ENCODE measurements around the gene UBQLNL. TPM values are rescaled to one million over a fixed set of nuclear protein-coding genes. Genes with fewer than 3 reads are reported as not detected.

The UBQLNL gene
- polyA plus RNA-seq, 1 of the 3 experiments (the other 2 are of a cell fraction) = 0.03 TPM

- Histone ChIP-seq H3K9me2 (no peaks in the 10 kb centered on the region), H3K4me3 (ENCODE audit: low read depth in 2 of 2, low read length in 1 of 2) (no peak overlapping the region; a peak in 1 of 4 replicates), H3K27me3 (ENCODE audit: insufficient read depth) (no peaks in the 10 kb centered on the region; the same call in 1 of the 2 replicates), H3K9me3 (no peaks in the 10 kb centered on the region), H3F3A (replicated peaks; ENCODE audit: insufficient read depth) (no peaks in the 10 kb centered on the region), H3K27ac (ENCODE audit: low read depth in 2 of 2, low read length in 1 of 2) (no peak overlapping the region), H3K36me3 (replicated peaks in 1 of 2; ENCODE audit: control insufficient read depth in 1 of 2, insufficient read depth in 2 of 2, low read length in 1 of 2) (no peaks in the 10 kb centered on the region), H2AFZ (ENCODE audit: low read depth) (no peak overlapping the region), H3K9ac (no peak overlapping the region), H3K4me1 (ENCODE audit: control insufficient read depth in 1 of 2, insufficient read depth in 2 of 2, low read depth in 1 of 2, low read length in 1 of 2) (no peaks in the 10 kb centered on the region), H3K4me2 (no peak overlapping the region), H4K20me1 (ENCODE audit: insufficient read depth) (no peaks in the 10 kb centered on the region), H3K79me2 (ENCODE audit: insufficient read depth) (no peaks in the 10 kb centered on the region)
- WGBS (ENCODE audit: low lambda C conversion rate) = 1% methylated on average over 2 of the region's 2 CpGs
- DNase-seq = peak; percentile 53
- ChIA-PET CTCF (interaction anchor here (0.5 to 2.2 kb wide), 19 partner anchors 10 to 1030 kb away, joined by 3 to 10 read pairs (median 3); no protein-coding TSS in a partner anchor), POLR2A (no interaction called here)
- TF ChIP-seq, protein P1, sequence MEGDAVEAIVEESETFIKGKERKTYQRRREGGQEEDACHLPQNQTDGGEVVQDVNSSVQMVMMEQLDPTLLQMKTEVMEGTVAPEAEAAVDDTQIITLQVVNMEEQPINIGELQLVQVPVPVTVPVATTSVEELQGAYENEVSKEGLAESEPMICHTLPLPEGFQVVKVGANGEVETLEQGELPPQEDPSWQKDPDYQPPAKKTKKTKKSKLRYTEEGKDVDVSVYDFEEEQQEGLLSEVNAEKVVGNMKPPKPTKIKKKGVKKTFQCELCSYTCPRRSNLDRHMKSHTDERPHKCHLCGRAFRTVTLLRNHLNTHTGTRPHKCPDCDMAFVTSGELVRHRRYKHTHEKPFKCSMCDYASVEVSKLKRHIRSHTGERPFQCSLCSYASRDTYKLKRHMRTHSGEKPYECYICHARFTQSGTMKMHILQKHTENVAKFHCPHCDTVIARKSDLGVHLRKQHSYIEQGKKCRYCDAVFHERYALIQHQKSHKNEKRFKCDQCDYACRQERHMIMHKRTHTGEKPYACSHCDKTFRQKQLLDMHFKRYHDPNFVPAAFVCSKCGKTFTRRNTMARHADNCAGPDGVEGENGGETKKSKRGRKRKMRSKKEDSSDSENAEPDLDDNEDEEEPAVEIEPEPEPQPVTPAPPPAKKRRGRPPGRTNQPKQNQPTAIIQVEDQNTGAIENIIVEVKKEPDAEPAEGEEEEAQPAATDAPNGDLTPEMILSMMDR (IDR thresholded peaks at IDR 0.05) = peak; percentile 86
- TF ChIP-seq FOSL2 (IDR thresholded peaks at IDR 0.05; ENCODE audit: borderline replicate concordance, low read depth) = no peak
- TF ChIP-seq, protein P2, sequence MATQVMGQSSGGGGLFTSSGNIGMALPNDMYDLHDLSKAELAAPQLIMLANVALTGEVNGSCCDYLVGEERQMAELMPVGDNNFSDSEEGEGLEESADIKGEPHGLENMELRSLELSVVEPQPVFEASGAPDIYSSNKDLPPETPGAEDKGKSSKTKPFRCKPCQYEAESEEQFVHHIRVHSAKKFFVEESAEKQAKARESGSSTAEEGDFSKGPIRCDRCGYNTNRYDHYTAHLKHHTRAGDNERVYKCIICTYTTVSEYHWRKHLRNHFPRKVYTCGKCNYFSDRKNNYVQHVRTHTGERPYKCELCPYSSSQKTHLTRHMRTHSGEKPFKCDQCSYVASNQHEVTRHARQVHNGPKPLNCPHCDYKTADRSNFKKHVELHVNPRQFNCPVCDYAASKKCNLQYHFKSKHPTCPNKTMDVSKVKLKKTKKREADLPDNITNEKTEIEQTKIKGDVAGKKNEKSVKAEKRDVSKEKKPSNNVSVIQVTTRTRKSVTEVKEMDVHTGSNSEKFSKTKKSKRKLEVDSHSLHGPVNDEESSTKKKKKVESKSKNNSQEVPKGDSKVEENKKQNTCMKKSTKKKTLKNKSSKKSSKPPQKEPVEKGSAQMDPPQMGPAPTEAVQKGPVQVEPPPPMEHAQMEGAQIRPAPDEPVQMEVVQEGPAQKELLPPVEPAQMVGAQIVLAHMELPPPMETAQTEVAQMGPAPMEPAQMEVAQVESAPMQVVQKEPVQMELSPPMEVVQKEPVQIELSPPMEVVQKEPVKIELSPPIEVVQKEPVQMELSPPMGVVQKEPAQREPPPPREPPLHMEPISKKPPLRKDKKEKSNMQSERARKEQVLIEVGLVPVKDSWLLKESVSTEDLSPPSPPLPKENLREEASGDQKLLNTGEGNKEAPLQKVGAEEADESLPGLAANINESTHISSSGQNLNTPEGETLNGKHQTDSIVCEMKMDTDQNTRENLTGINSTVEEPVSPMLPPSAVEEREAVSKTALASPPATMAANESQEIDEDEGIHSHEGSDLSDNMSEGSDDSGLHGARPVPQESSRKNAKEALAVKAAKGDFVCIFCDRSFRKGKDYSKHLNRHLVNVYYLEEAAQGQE (IDR thresholded peaks at IDR 0.05; ENCODE audit: low read depth, low read length) = no peak
- no peak for TF ChIP-seq JUND (IDR thresholded peaks at IDR 0.05)
- no peak for TF ChIP-seq ELF1 (IDR thresholded peaks at IDR 0.05)
- TF ChIP-seq RFX5 (IDR thresholded peaks at IDR 0.05; ENCODE audit: low read length) = no peak
- TF ChIP-seq, protein P3, sequence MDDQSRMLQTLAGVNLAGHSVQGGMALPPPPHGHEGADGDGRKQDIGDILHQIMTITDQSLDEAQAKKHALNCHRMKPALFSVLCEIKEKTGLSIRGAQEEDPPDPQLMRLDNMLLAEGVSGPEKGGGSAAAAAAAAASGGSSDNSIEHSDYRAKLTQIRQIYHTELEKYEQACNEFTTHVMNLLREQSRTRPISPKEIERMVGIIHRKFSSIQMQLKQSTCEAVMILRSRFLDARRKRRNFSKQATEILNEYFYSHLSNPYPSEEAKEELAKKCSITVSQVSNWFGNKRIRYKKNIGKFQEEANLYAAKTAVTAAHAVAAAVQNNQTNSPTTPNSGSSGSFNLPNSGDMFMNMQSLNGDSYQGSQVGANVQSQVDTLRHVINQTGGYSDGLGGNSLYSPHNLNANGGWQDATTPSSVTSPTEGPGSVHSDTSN (IDR thresholded peaks at IDR 0.05) = no peak
- TF ChIP-seq RAD21 (IDR thresholded peaks at IDR 0.05; ENCODE audit: low read length) = peak; percentile 54
- no peak for TF ChIP-seq EZH2phosphoT487 (IDR thresholded peaks at IDR 0.05; ENCODE audit: borderline replicate concordance, low read depth)
- no peak for TF ChIP-seq TCF12 (IDR thresholded peaks at IDR 0.05)
- TF ChIP-seq GABPA (IDR thresholded peaks at IDR 0.05; ENCODE audit: low read depth) = no peak
- peak; percentile 71 for TF ChIP-seq SMC3 (IDR thresholded peaks at IDR 0.05; ENCODE audit: low read depth, low read length)
- TF ChIP-seq RCOR1 (IDR thresholded peaks at IDR 0.05; ENCODE audit: low read length) = no peak
- TF ChIP-seq FOXJ3 (CRISPR knock-in tag; IDR thresholded peaks at IDR 0.05) = no peak
- no peak for TF ChIP-seq MAX (IDR thresholded peaks at IDR 0.05; ENCODE audit: low read depth)
- TF ChIP-seq, protein P4, sequence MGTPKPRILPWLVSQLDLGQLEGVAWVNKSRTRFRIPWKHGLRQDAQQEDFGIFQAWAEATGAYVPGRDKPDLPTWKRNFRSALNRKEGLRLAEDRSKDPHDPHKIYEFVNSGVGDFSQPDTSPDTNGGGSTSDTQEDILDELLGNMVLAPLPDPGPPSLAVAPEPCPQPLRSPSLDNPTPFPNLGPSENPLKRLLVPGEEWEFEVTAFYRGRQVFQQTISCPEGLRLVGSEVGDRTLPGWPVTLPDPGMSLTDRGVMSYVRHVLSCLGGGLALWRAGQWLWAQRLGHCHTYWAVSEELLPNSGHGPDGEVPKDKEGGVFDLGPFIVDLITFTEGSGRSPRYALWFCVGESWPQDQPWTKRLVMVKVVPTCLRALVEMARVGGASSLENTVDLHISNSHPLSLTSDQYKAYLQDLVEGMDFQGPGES (IDR thresholded peaks at IDR 0.05; ENCODE audit: low read depth, low read length) = no peak
- no peak for TF ChIP-seq TEAD4 (IDR thresholded peaks at IDR 0.05; ENCODE audit: borderline replicate concordance, insufficient read depth)
- TF ChIP-seq, protein P5, sequence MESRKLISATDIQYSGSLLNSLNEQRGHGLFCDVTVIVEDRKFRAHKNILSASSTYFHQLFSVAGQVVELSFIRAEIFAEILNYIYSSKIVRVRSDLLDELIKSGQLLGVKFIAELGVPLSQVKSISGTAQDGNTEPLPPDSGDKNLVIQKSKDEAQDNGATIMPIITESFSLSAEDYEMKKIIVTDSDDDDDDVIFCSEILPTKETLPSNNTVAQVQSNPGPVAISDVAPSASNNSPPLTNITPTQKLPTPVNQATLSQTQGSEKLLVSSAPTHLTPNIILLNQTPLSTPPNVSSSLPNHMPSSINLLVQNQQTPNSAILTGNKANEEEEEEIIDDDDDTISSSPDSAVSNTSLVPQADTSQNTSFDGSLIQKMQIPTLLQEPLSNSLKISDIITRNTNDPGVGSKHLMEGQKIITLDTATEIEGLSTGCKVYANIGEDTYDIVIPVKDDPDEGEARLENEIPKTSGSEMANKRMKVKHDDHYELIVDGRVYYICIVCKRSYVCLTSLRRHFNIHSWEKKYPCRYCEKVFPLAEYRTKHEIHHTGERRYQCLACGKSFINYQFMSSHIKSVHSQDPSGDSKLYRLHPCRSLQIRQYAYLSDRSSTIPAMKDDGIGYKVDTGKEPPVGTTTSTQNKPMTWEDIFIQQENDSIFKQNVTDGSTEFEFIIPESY (IDR thresholded peaks at IDR 0.05; ENCODE audit: borderline replicate concordance, low read depth) = no peak
- TF ChIP-seq NRF1 (IDR thresholded peaks at IDR 0.05; ENCODE audit: low read depth, low read length) = no peak
Measured at GRCh38 chr11:5476186-5476819, 40.2 kb downstream of the UBQLNL start.

Data from SK-N-SH (cell line).